Brain microvascular endothelial cell (primary cell): ENCODE measurements around the gene WDR27.

ENCODE experiments used
- DNase-seq: peaks from one replicate; pipeline ENCODE4 v3.0.0-alpha.2; 2020
- H3K27ac ChIP-seq: fragments of 250-450 bp; sonication (Bioruptor Pico); 2 replicates; pipeline ENCODE4 v1.5.1; 2020; ENCODE audit warnings: mild to moderate bottlenecking, moderate library complexity
- H3K27me3 ChIP-seq: fragments of 250-450 bp; sonication (Bioruptor Pico); replicated peaks from 2 replicates; pipeline ENCODE4 v1.5.1; 2020; ENCODE audit warnings: mild to moderate bottlenecking
- H3K36me3 ChIP-seq: fragments of 250-450 bp; sonication (Bioruptor Pico); replicated peaks from 2 replicates; pipeline ENCODE4 v1.5.1; 2020; ENCODE audit warnings: mild to moderate bottlenecking
- H3K4me3 ChIP-seq: 2 replicates; pipeline ENCODE4 v1.5.1; 2011; ENCODE audit warnings: low read depth, mild to moderate bottlenecking, control low read depth, low read length, moderate library complexity
- CTCF ChIP-seq: IDR thresholded peaks from 2 replicates; pipeline ENCODE4 v1.5.1; 2011; ENCODE audit warnings: low read depth, mild to moderate bottlenecking, moderate library complexity, low read length, control low read depth, inconsistent platforms; ENCODE audit errors: missing control alignments
- in situ Hi-C: cut with HindIII; loops from 2 replicates; pipeline ENCODE4 v1.10.0; 2017; ENCODE audit warnings: low sequenced_read_pairs, low pct_ligation_motif_present

WDR27 gene

GRCh38 chr6:169719117-169719516, 17.3 kb upstream of the WDR27 start:
- no peak overlapping the region for H3K27ac ChIP-seq

GRCh38 chr6:169714595-169714994, 12.8 kb upstream of the WDR27 start:
- Histone ChIP-seq H3K4me3 (no peak overlapping the region), H3K27ac (no peak overlapping the region), H3K36me3 (peaks cover 15% of the 10 kb centered on the region), H3K27me3 (no peaks in the 10 kb centered on the region)
- in situ Hi-C loops, result no loop called here
- no peak for DNase-seq
- no peak for TF ChIP-seq CTCF

More at GRCh38 chr6:169719117-169719516, 17.3 kb upstream of the WDR27 start:
- Histone ChIP-seq H3K4me3 (no peak overlapping the region), H3K27me3 (no peaks in the 10 kb centered on the region), H3K36me3 (peaks cover 11% of the 10 kb centered on the region)
- no peak for TF ChIP-seq CTCF
- in situ Hi-C loops, result no loop called here
- no peak for DNase-seq

- in situ Hi-C loops, result no loop called here
- Histone ChIP-seq H3K27me3 (no peaks in the 10 kb centered on the region), H3K4me3 (no peak overlapping the region), H3K36me3 (peaks cover 15% of the 10 kb centered on the region), H3K27ac (no peak overlapping the region)
- DNase-seq, result no peak
- TF ChIP-seq CTCF, result no peak
These were observed 12.3 kb upstream of the WDR27 start for GRCh38 chr6:169714178-169714577.

GRCh38 chr6:169710009-169710408, 8.2 kb upstream of the WDR27 start:
- H3K36me3 ChIP-seq, result peaks cover 10% of the 10 kb centered on the region

GRCh38 chr6:169709293-169709692, 7.5 kb upstream of the WDR27 start:
- no peak for DNase-seq
- no peaks in the 10 kb centered on the region for H3K27me3 ChIP-seq
- H3K36me3 ChIP-seq, result peaks cover 7% of the 10 kb centered on the region
- H3K4me3 ChIP-seq, result no peak overlapping the region
- in situ Hi-C loops, result no loop called here
- H3K27ac ChIP-seq, result no peak overlapping the region
- no peak for TF ChIP-seq CTCF

More at GRCh38 chr6:169710009-169710408, 8.2 kb upstream of the WDR27 start:
- Histone ChIP-seq H3K4me3 (no peak overlapping the region), H3K27me3 (no peaks in the 10 kb centered on the region), H3K27ac (no peak overlapping the region)
- no peak for TF ChIP-seq CTCF
- in situ Hi-C loops, result no loop called here
- no peak for DNase-seq

- Histone ChIP-seq H3K4me3 (no peak overlapping the region), H3K27me3 (no peaks in the 10 kb centered on the region), H3K27ac (no peak overlapping the region), H3K36me3 (peaks cover 6% of the 10 kb centered on the region)
- DNase-seq, result no peak
- no peak for TF ChIP-seq CTCF
- in situ Hi-C loops, result no loop called here
These were observed 5.9 kb upstream of the WDR27 start for GRCh38 chr6:169707772-169708171.
